HG02678 (cell line): ENCODE results near the gene MPZ.
"Not testable (repeated sequence)": the region's sequence is repeated elsewhere in the genome, so short reads cannot be mapped to it uniquely, and the experiment has no call there.

Source experiments
- ATAC-seq: cut with Tn5 transposase; IDR thresholded peaks from one replicate; pipeline ENCODE4 v1.9.1; 2021; ENCODE audit warnings: mild to moderate bottlenecking, moderate library complexity; ENCODE audit not compliant: unreplicated experiment

MPZ gene

DNA sequence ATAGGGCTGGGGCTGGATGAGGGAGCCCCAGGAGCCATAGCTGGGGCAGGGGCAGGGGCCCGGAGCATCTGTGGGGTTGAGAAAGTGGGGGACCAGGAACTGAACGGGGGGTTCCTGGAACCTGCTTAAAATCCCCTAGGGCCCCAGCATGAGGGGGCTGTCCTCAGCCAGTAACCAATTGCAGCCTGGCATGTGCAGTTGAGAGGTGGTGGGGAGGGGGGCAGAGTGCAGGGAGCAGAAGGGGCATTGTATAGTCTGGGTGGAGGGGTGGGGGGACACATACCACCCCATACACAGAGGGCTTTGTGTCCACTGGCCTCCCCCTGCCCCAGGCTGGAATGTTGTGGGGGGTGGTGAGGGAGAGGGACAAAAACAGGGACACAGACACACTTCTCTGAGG lies at the start of gene MPZ:
Gene MPZ (minus strand): TSS at position 101 of the 400 bp plus-strand sequence. CDS start 63 bp downstream, at position 38.
- ATAC-seq, result no peak

GRCh38 chr1:161359291-161359690 lies 49.5 kb upstream of the MPZ start:
- no peak for ATAC-seq

- ATAC-seq, result no peak
Observed at GRCh38 chr1:161357073-161357472, 47.3 kb upstream of the MPZ start.

- ATAC-seq, result no peak
Observed at GRCh38 chr1:161351482-161351881, 41.7 kb upstream of the MPZ start.

GRCh38 chr1:161350671-161351070 lies 40.9 kb upstream of the MPZ start:
- no peak for ATAC-seq

GRCh38 chr1:161342821-161343220 lies 33.1 kb upstream of the MPZ start:
- ATAC-seq, result no peak

GRCh38 chr1:161342177-161342576 lies 32.4 kb upstream of the MPZ start:
- ATAC-seq, result no peak

- no peak for ATAC-seq
Observed at GRCh38 chr1:161335796-161336195, 26.0 kb upstream of the MPZ start.

DNA sequence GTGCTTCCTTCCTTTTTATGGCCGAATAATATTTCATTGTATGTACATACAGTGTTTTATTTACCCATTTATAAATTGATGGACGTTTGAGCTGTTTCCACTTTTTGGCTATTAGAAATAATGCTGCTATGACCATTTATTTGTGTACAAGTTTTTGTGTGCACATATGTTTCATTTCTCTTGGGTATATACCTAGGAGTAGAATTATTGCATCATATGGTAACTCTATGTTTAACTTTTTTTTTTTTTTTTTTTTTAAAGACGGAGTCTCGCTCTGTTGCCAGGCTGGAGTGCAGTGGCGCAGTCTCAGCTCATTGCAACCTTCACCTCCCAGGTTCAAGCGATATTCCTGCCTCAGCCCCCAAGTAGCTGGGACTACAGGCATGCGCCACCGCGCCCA lies 23.4 kb upstream of the MPZ start:
- no peak for ATAC-seq

- no peak for ATAC-seq
Observed at GRCh38 chr1:161330346-161330745, 20.6 kb upstream of the MPZ start.

DNA sequence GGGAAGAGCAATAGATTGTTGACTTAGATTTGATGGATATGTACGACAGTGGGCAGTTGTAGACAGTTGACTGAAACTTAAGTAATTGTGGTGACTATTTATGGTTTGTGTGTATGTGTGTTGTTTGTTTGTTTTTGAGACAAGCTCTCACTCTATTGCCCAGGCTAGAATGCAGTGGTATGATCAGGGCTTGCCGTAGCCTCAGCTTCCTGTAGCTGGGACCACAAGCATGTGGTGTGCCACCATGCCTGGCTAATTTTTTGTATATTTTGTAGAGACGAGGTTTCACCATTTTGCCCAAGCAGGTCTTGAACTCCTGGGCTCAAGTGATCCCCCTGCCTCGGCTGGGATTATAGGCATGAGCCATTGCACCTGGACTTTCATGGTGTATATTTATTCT lies 14.3 kb upstream of the MPZ start:
- ATAC-seq, result no peak

GRCh38 chr1:161315841-161316674 lies 6.3 kb upstream of the MPZ start:
- not testable (repeated sequence) for ATAC-seq

GRCh38 chr1:161314201-161314981 lies 4.6 kb upstream of the MPZ start, which contains the start of gene SDHC:
TSS of gene SDHC (plus strand) at chr1:161314381. CDS start at chr1:161314406, 25 bp downstream.
- peak; percentile 96 for ATAC-seq

DNA sequence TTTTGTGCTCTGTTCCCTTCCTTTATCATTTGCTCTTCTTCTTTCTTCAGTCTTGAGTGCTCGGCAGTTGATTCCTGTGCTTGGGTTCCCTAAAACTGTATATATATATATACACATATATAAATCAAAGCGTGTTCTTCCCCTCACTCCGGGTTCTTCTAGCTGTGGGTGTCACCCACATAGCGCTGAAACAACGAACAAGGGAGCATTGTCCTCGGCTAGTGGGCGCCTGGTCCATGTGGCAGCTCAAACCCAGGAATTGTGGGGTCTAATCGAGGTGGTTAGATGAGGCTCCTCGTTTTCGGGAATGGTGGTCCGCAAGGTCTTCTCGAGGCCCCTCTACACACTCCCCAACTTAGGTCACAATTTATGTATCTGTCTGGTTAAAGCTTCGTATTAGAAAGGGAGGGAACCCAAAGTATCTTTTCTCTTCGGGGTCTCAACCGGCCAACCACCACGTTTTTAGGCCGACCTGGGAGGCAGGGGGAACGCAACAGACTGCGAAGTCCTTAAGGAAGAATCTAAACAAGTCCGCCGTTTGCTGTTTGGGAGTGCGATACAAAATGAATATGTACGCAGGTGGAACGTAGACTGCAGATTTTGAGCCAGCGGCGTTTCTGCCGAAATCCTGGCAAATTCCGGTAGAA lies 3.9 kb upstream of the MPZ start:
- ATAC-seq, result no peak

- ATAC-seq, result no peak
Observed at GRCh38 chr1:161311595-161312181, 1.9 kb upstream of the MPZ start.

- no peak for ATAC-seq
Observed at GRCh38 chr1:161307892-161308638, 1.7 kb downstream of the MPZ start.

DNA sequence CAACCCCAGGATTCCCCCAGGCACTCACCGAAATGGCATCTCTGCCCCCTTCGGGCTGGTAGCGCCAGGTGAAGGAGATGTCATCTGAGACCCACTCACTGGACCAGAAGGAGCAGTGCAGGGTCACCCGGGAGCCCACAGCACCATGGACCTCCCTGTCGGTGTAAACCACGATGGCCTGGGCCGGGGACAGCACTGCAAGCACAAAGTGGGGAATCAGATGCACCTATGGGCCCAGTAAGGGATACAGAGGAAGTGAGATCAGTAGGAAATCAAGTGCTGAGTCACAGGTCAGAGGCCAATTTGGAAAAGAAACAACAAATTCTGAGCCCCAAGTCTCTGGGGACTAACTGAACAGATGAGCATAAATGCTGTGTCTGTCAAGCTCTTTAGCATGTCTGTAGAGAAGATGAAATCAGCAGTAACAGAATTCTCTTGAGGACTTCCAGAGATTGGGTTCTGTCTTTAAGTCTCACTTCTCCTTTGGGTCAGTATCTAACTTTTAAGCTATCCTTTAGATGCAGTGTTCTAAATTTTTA lies 2.5 kb downstream of the MPZ start:
- ATAC-seq, result no peak

DNA sequence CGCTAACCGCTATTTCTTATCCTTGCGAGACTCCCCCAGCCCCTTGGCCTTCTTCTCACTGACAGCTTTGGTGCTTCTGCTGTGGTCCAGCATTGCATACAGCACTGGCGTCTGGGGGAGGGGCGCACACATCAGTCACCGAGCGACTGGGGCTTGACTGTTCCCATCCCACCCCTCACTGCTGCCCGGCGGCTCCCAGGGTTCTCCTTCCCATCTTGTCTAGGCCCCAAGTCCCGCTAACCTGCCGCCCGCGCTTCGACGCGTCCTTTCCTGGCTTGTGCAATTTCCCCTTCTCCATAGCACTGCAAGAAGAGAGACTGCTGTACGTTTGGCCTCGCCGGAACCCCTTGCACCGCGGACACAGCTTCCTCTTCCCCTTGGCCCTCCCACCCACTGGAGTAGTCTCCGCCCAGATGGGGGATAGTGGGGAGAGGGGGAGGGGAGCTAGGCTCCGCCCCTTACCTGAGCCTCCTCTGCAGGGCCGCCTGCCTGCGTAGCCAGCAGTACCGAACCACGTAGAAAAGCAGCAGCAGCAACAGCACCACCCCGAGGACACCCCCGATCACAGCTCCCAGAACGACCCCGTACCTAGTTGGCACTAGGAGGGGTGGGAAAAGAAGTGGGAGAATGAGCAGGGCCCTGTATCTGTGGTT lies 3.8 kb downstream of the MPZ start:
- ATAC-seq, result peak; percentile 82
